Measurements from ENCODE around the gene DDX10.
A peak's percentile ranks its signal among the peaks of the same experiment; 100 is the strongest.
"Not testable (repeated sequence)": the region's sequence is repeated elsewhere in the genome, so short reads cannot be mapped to it uniquely, and the experiment has no call there.

DDX10 gene

DNA sequence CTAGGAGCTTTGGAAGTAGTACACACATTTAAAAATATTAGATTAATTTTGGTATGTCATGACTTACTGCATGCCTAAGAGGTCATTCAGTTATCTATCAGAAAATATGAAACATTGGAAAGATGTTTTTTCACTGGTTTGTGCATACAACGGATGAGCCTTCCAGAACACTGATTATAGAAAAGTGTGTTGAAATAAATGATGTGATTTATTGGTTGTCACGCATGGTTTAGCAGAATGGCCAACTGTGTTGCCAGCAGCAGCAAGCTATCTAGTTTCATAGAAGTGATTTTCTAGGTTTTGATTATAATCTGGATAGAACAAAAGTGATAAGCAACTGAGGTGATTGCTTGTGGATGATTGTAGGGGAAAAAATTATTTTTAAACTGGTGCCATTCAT is 53.6 kb downstream of the DDX10 start:
- no peak for DNase-seq

DNA sequence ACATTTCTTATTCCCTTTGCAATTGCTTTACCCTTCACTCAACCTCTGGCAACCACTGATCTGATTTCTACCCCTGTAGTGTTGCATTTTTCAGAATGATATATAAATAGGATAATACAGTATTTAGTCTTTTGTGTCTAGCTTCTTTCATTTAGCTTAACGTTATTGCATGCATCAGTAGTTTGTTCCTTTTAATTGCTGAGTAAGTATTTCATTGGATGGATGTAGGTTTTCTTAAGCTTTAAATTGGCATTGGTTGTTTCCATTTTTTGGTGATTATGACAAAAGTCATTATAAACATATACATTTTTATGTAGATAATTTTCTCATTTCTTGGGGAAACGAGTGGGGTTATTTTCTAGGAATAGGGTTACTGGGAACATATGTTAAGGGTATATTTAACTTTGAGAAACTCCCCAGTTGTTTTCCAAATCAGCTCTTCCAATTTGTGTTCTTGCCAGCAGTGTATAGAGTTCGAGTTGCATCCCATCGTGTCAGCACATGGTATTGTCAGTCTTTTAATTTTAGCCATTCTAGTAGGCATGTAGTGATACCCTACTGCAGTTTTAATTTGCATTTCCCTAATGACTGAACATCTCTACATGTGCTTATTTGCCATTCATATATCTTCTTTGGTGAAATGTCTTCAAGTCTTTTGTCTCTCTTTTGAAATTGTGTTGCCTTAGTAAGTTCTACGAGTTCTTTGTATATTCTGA is 60.3 kb downstream of the DDX10 start:
- DNase-seq: no peak

DNA sequence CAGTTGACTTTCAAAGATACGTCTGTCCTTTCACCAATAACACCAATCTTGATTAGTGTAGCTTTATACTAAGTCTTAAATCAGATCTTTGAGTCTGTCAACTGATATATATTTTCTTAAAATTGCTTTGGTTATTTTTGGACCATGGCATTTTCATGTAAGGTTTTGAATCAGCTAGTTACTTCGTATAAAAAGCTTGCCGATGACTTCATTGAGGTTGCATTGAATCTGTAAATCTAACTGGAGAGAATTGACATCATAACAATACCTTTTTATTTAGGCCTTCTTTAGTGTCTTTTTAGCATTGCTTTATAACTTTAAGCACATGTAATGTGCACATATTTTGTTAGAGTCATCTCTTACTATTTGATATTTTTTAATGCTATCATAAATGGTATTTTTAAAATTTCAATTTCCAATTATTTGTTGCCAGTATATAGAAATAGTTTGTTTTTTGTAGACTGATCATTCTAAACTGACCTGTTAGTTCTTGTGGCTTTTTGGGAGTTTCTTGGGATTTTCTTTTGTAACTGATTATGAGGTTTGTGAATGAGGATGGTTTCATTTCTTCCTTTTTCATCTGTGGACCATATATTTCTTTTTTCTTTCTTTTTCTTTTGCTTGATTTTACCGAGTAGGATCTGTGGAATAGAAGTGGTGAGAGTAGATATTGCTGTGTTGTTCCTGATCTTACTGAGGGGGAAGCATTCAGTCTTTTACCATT is 61.4 kb downstream of the DDX10 start:
- DNase-seq: no peak

DNA sequence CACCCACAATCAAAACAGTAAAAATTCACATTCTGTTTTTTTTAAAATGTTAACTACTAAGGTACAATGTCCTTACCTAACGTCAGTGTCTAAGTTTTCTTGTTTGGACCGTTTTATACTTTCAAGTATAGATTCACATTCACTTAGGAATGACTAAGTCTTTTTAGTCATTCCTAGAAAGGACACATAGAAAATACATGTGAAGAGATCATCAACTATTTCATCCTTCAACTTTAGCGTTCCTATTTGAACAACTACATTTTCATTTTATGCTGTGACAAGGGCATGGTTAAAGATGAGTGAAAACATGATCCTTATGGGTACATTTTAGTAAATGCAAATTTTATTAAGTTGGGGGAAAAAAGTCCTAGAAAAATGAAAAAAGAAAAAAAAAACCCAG is 62.8 kb downstream of the DDX10 start:
- no peak for DNase-seq

DNA sequence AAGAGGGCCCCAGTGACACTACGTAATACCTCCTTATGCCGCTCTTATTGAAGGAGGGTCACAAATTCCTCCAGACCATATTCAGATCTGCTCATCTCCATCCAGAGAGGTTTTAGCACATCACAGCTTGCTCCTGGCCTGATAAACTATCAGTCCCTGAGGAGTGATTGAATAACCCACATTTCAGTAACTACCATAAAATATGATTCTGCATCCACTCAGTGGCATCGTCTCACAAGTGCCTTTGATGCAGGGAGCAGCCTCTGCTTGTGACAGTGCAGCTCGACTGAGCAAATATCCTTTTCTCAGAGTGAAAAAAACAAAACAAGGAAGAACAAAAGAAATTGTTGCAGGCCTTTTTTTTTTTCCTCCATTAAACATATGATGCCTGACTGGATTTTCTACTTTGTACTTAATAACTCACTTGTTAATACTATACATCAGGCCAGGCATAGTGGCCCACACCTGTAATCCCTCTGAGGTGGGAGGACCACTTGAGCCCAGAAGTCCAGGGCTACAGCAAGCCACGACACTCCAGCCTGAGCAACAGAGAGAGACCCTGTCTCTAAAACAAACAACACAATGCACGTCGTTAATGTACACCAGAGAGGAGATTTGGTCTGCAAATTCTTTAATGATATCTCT is 64.5 kb downstream of the DDX10 start:
- DNase-seq: no peak

DNA sequence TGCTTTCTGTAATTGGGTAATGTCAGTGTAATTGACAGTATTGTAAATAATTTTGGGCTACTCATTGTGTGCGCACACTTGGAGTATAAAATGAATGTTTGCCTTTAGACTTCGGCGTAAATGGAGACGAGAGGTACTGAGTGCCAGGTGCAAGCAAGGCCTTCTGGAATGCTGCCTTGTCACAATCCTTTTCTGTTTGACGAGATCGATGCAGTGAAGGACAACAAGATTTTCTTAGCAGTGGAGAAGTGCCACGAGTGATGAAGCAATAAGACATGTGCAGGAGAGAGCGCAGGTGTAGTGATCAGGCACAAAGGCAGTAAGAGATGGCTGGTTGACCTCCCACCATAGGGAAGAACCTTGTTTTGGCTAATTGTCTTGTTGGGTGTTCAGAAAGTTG is 67.5 kb downstream of the DDX10 start:
- no peak for DNase-seq

DNA sequence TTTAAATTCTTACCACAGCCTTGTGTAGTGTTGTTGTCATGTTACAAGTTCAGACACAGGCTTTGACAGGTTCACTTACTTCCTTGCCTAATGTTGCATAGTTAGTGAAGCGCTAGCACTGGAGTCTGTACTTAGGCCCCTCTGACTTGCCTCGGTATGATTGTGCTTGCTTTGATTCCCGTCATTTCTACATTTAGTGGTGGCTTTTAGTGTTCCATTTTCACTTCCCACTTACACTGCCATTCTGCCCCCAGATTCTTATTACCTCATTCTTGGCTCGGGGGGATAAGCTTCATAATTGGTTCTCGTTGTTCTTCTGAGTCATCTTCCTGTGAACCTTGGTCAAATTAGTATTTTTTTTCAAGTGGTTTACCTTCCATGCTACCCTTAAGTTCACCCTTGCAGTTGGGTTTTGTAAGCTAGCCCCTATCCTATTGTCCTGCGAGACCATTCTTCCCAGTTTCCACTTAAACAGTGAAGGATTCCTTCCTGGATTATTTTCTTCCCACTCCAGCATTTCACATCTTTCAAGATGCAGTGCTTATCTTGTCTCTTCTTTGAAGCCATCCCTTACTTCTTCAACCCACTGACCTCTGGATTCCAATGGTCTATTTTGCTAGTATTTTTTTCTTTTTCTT is 68.7 kb downstream of the DDX10 start:
- peak; percentile 1 to 21 for DNase-seq

DNA sequence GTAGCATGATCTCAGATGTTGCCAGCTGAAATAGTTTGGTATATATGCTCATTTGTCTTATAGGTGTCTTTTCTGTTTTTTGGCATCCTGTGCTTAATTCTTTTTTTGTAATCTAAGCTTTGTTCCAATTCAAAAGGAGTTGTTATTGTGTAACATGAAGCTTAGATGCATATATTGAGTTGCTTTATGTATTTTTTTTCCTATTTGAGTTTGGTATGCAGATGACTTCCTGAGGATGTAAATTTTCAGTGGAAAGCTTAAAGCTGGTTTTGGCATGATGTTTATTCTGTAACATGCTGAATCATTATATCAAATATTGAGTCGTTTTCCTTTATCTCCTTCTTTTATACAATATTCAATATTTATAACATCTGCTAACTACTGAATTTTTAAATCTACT is 69.4 kb downstream of the DDX10 start:
- no peak for DNase-seq

DNA sequence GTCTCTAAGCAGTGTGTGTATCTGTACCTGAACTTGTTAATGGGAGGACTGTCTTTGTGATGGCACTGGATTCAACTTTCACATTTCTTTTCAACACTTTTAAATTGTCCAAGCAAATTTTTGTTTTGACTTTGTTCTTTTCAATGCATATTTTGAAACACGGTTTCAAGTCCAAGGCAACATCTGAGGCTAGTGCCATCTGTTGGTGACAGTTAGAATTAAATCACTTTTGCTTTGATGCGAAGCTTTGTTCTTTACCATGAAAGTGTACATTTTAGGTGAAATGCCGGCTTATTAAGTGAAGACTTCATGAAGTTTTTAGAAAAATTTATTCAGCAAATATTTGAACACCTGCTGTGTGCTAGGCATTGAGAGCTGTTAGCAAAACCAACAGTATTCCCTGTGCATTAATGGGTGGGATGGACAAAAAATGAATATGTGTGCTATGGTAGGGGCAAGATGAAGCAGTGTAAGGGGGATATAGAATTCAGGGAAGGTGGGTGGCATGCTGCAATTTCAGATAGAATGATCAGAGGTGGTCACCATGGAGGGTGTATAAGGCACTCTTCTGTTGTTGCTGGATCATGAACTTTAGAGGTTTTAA is 70.2 kb downstream of the DDX10 start:
- no peak for DNase-seq

DNA sequence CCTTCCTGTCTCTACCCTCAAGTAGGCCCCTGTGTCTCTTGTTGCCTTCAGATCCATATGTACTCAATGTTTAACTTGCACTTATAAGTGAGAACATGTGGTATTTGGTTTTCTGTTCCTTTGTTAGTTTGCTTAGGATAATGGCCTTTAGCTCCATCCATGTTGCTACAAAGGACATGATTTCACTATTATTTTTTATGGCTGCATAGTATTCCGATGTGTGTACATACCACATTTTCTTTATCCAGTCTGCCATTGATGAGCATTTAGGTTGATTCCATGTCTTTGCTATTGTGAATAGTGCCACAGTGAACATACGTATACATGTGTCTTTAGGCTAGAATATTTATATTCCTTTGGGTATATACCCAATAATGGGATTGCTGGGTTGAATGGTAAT is 75.3 kb downstream of the DDX10 start:
- DNase-seq: not testable (repeated sequence)

DNA sequence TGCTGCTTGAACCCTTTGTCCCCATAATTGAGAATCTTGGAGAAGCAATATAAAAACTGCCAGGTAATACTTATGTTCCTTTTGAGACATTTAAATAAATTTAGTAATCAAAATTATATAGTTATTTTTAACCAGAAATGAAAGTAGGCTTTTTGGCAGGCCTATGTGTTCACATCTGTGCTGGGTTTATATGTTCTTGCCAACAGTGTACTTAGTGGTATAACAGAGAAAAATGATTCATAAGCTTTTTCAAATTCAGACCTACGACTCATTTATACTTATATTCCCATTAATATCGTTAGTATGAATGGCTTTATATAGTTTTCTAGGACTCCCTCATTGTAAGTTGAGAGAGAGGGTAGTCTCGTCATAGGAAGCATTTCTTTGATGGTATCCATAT is 79.0 kb downstream of the DDX10 start:
- DNase-seq: no peak

DNA sequence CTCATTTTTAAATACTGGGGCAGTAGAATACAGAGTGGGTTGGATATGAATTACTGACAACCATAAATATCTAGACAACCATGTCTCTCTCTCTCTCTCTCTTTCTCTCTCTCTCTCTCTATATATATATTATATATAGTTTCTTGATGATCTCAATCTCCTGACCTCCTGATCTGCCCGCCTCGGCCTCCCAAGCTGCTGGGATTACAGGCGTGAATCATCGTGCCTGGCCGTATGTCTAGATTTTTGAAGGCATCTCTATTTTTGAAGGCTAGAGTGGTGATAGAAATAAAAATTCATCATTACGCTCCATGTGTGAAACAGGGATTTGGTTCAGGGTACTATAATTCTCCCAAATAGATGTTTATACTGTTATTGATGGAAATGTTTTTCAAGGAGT is 84.1 kb downstream of the DDX10 start:
- no peak for DNase-seq

DNA sequence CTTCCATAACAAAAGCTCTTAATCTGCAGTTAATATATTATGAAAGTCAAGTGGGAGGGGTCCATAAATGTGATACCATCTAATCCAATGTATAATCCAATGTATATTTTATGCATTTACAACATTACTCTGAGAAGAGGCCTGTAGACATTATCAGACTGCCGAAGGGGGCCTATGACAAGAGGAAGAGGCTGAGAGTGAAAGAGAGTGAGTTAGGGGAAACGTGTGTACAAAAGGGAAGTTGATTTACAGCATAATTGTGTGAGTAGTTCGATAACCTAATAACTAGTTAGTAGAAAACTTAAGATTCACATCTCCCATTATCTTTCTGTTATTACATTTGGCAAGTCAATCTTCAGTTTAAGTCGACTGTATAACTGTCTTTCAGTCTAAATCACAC is 86.6 kb downstream of the DDX10 start:
- DNase-seq: no peak

DNA sequence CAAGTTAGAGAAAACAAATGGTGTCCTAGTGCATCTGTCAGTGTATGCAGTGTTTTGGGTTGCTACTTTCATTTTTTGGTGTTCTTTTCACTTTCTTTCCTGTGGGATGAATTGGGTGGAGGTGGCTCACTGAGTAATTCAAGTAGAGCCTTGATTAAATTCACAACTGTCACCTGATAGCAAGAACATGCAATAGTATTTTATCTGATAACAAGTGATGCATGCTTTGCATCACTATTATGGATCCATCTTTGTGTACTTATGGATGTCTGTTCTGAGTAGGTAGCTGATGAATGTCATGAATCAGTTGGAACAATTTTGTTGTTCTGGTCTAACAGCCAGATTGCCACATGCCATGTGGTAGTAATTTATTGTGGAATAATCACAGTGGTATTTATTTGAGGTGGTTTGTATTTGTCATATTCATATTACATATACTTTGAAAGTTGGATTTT is 87.5 kb downstream of the DDX10 start:
- DNase-seq: no peak

DNA sequence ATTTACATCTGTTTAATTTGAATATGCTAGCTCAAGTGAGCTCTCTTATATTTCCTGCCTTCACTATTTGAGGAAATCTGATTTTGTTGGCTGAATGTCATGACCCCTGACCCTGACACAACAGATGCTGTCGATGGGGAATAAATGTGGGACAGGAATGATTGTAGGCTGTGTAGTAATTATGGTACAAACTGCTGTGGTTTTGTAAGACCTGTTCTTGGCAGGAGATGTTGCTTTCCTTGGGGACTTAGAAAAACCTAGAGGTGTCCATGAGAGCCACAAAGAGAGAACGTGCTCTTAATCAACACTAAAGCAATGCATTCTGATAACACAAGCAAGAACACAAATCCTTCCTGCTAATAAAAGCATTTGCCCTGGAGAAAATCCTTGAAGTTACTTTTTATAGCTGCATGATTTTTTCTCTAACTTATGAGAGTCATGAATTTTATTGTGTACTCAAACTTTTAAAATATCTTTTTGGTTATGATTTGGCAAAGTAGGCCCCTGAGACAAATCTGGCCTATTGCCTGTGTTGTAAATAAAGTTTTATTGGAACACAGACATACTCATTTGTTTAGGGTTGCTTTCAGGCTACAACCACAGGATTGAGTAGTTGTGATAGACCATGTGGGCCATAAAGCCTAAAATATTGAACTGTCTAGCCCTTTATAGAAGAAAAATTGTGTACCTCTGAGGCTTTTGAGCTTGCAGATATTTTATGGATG is 90.2 kb downstream of the DDX10 start:
- DNase-seq: no peak

DNA sequence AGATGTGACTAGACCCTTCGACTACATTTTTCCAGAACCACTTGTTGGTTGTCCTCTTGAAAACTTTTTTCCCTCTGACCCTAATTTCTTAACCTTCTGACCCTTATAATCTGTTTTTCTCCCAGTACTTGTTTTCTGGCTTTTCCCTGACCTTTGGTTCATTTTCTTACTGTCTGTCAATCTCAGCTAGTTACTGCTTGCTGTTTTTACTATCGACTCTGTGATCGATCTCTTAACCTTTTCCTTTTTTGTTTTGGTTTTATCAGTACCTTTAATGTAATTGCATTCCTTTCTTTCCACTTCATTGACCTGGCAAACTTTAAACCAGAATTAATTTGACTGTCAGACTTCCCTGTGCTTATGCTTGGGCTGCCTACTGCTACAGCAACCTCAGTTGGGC is 92.8 kb downstream of the DDX10 start:
- no peak for DNase-seq

DNA sequence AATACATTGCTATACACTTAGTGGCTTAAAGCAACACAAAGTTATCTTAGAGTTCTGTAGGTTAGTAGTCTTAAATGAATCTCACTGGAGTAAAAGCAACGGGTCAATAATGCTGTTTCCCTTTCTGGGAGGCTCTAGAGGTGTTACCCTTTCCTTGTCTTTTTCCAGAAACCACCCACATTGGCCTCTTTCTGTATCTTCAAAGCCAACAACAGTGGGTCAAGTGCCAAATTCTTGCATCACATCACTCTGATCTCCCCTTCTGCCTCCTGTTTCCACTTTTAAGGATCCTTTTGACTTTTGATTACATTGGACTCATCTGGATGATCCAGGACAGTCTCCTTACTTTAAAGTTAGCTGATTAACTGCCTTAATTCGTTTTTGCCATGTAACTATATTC is 93.6 kb downstream of the DDX10 start:
- no peak for DNase-seq

DNA sequence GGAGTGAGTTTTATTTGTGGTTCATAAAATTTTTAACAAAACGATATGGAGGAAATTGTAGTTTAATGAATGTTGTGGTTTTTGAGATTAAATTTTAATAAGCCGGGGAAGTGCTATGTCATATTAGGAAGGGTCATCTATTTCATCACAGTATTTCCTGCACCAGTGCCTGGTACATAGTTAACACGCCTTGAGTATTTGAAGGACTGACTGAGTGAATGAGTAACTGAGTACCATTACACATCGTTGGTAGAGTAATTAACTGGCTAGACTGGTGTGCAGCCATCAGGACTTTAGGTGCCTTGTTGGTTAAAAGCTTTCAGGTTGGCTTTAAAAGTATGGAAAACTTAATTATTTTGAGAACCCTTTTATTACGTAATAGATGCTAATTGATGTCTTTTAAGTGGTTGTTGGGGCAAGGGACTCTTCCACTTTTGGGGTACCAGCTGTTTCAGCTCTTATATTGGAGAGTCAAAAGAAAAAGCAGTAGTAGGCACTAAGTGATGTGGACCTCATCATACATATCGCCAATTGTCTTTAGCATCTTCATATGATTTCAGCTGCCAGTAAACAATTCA is 101.8 kb downstream of the DDX10 start:
- DNase-seq: no peak

DNA sequence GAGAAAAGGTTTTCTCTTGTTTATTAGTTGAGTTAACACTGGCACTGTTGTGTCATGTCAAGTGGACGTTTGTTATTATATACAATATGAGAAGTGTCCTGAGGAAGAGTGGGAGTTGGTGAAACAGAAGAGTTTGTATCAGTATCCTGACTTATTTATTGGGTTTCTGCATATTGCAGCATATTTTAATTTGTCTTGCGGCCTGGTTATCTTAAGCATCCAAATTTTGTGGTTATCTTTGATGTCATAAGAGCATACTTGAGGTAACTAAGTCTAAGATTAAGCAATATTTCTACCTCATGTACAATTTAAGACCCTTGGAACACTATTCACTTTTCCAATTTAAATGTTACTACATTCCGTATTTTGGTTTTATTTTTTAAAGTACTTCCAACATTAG is 103.5 kb downstream of the DDX10 start:
- no peak for DNase-seq

DNA sequence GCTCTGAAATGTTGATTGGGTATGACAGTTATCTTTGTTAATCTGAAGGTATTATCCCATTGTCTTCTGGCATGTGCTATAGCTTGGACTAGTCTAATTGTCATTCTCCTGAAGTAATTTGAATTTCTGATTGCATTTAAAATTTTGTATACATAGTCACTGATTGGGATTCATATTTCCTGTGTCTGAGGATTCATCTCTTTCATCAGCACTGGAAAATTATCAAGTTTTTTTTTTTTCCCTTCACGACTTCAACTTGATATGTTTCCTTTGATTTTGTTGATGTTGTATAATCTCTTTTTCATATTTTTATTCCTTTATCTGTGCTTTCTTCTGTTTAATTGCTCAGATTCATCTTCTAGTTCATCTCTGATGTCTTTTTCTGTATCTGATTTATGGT is 104.1 kb downstream of the DDX10 start:
- DNase-seq: no peak

DNA sequence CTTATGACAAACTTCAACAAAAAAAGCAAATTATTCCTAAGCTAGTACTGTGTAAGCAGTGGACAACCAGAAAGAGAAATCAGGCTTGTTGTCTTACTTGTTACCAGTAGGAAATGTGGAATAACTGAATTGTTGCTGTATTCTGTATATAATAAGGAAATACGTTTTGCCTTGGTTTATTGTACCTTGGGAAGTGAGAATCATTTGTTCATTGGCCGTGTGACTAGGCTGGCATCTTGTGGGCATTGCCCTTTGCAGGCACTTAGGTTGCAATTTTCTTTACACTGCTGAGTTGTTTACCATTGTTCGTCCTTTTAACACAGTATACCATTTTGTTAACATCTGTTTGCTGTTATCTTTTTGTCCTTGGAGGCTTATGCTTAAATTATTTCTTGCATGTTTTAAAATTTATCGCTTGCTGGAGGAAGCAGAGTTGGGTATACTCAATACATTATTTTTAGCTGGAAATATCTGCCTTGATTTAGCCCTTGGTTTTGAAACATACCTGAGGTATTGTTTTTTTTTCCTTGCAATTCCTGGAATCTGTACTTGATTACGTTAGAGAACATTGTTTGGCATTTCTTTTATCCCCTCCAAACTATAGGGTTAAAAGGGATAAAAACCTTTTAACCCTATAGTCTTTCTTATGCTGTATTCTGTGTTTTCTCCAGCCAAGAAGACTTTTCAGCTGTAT is 109.3 kb downstream of the DDX10 start:
- DNase-seq: no peak

DNA sequence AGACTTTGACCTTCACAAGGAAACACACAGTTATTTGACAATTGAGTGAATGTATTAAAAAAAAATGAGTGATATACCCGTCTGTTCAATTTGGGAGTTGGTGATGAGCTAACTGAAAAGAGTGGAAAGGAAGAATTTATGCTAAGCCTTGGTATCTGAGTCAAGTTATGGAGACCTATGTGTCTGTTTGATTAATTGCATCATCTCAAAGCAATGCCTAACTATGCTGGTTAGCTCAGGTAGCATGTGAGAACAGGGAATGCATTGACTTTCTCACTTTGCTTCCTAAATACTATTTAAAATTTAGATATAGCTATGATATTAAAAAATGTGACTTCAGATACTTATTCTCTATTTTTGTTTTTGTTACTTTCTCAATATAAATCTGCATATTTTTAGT is 110.5 kb downstream of the DDX10 start:
- no peak for DNase-seq
